Testis (tissue), 3 donors: ENCODE results near the gene MACROD1. TPM values are rescaled to one million over a fixed set of nuclear protein-coding genes. Genes with fewer than 3 reads are reported as not detected.

Experiments used
- DNase-seq: peaks from one replicate; pipeline ENCODE4 v3.0.0-alpha.2; 2019
- H3K27ac ChIP-seq, 2 donors: fragments of 200-600 bp; sonication (generic); one replicate each; pipeline ENCODE4 v1.5.1; 2019
- H3K27me3 ChIP-seq: fragments of 200-600 bp; sonication (generic); one replicate; pipeline ENCODE4 v1.5.1; 2019
- H3K36me3 ChIP-seq: fragments of 200-600 bp; sonication (generic); one replicate; pipeline ENCODE4 v1.5.1; 2017; ENCODE audit warnings: low read depth; ENCODE audit errors: missing control alignments
- H3K4me1 ChIP-seq: fragments of 200-600 bp; sonication (generic); one replicate; pipeline ENCODE4 v1.5.1; 2019
- H3K4me3 ChIP-seq, 2 donors: fragments of 200-600 bp; sonication (generic); one replicate each; pipeline ENCODE4 v1.5.1; 2017 to 2019
- H3K9me3 ChIP-seq: fragments of 200-600 bp; sonication (generic); one replicate; pipeline ENCODE4 v1.5.1; 2017
- CTCF ChIP-seq, 3 experiments: fragments of 450-650 bp in 2 of 3; fragments of 200-600 bp in 1 of 3; sonication (generic) in 1 of 3; IDR thresholded peaks; one replicate each; pipeline ENCODE4 v1.5.1; 2016 to 2019; ENCODE audit warnings: antibody characterized with exemption in 3 of 3, mild to moderate bottlenecking in 2 of 3, moderate library complexity in 1 of 3
- POLR2A ChIP-seq: fragments of 450-650 bp; IDR thresholded peaks from one replicate; pipeline ENCODE4 v1.6.1; 2017; ENCODE audit warnings: antibody characterized with exemption, mild to moderate bottlenecking, moderate library complexity
- WGBS, 2 donors: methylation state at CpG; one replicate each; pipeline ENCODE4 v1.1.5; 2018; 5-methylcytosine and 5-hydroxymethylcytosine counted together
- intact Hi-C: fragments of 100-400 bp; cut with DNase I; formaldehyde crosslinking; loops from one replicate; pipeline ENCODE4 v1.15.1; 2023; ENCODE audit warnings: low total_unique reads
- polyA plus RNA-seq: library from polyadenylated mRNA; stranded (reverse); fragments of 350-450 nt; fragmentation: Illumina TruSeq; extraction: RNeasy Lipid Tissue Mini Kit (QIAGEN cat#74804); gene quantifications from one replicate; pipeline ENCODE4 v1.2.3, GENCODE V29; 2014; ENCODE audit warnings: low read depth, low replicate concordance; ENCODE audit not compliant: insufficient read depth
- total RNA-seq, 2 donors: library from RNA; depleted of rRNA; stranded (reverse); fragments of >200 nt; gene quantifications; one replicate each; pipeline ENCODE4 v1.2.3, GENCODE V29; 2016

MACROD1 gene
- total and polyA plus RNA-seq, 3 donors from 2014 or later, result 13.3 to 15.3 (median 14.1) TPM

GRCh38 chr11:64208796-64209562 is 43.1 kb upstream of the MACROD1 start:
- intact Hi-C loops, result loop anchor here (10.0 kb wide), 1 partner anchor 86 kb away; the partner anchor contains the start of gene KCNK4
- TF ChIP-seq CTCF (IDR thresholded peaks at IDR 0.05), result no peak
- no peak for TF ChIP-seq POLR2A
- peaks cover 9% of the 10 kb centered on the region for H3K4me1 ChIP-seq
- 78 to 79% methylated on average over 18 of the region's 18 CpGs for WGBS, 2 donors
- H3K27me3 ChIP-seq, result no peaks in the 10 kb centered on the region
- no peak overlapping the region for H3K27ac ChIP-seq
- no peak overlapping the region for H3K4me3 ChIP-seq
- no peak for DNase-seq
- H3K36me3 ChIP-seq, result no peaks in the 10 kb centered on the region
- H3K9me3 ChIP-seq, result no peaks in the 10 kb centered on the region

GRCh38 chr11:64208086-64208795 is 42.3 kb upstream of the MACROD1 start:
- H3K27ac ChIP-seq, result peak overlapping the region in 1 of 2 donors; percentile 71
- no peak overlapping the region for H3K4me3 ChIP-seq
- intact Hi-C loops, result loop anchor here (10.0 kb wide), 1 partner anchor 87 kb away; the partner anchor contains the start of gene KCNK4
- WGBS, 2 donors, result 74% methylated on average over 10 to 23 of the region's 23 CpGs
- TF ChIP-seq POLR2A (no peak), CTCF (IDR thresholded peaks at IDR 0.05) (no peak)
- no peaks in the 10 kb centered on the region for H3K9me3 ChIP-seq
- no peaks in the 10 kb centered on the region for H3K27me3 ChIP-seq
- H3K4me1 ChIP-seq, result peaks cover 9% of the 10 kb centered on the region
- no peak for DNase-seq
- H3K36me3 ChIP-seq, result no peaks in the 10 kb centered on the region

GRCh38 chr11:64207256-64208085 is 41.6 kb upstream of the MACROD1 start:
- DNase-seq, result peak; percentile 37
- Histone ChIP-seq H3K4me3 (peak overlapping the region in 1 of 2 donors; percentile 34), H3K27ac (peak overlapping the region; percentile 65 to 71), H3K4me1 (peaks cover 9% of the 10 kb centered on the region), H3K27me3 (no peaks in the 10 kb centered on the region), H3K9me3 (no peaks in the 10 kb centered on the region), H3K36me3 (no peaks in the 10 kb centered on the region)
- intact Hi-C loops, result loop anchor here (10.0 kb wide), 1 partner anchor 87 kb away; the partner anchor contains the start of gene KCNK4
- 51 to 55% methylated on average over 19 to 30 of the region's 30 CpGs for WGBS, 2 donors
- no peak for TF ChIP-seq CTCF (IDR thresholded peaks at IDR 0.05)
- TF ChIP-seq POLR2A, result no peak

GRCh38 chr11:64206457-64207255 is 40.7 kb upstream of the MACROD1 start, which contains the start of gene FERMT3:
TSS of gene FERMT3 (plus strand) at chr11:64206721. CDS start at chr11:64207365, 644 bp downstream.
- Histone ChIP-seq H3K36me3 (no peaks in the 10 kb centered on the region), H3K9me3 (no peaks in the 10 kb centered on the region), H3K4me1 (peaks cover 9% of the 10 kb centered on the region), H3K4me3 (peak within 1 kb of the TSS; percentile 24 to 34), H3K27ac (peak within 1 kb of the TSS; percentile 65 to 71), H3K27me3 (no peaks in the 10 kb centered on the region)
- peak; percentile 38 for DNase-seq
- TF ChIP-seq CTCF (IDR thresholded peaks at IDR 0.05) (no peak), POLR2A (no peak)
- 66 to 81% methylated on average over 8 to 27 of the region's 27 CpGs for WGBS, 2 donors
- intact Hi-C loops, result loop anchor here (10.0 kb wide), 1 partner anchor 88 kb away; the partner anchor contains the start of gene KCNK4
